A549 treated with ZK216348 at 1 μM for 4 hours (cell line): ENCODE results near the gene MAGEB4. TPM values are rescaled to one million over a fixed set of nuclear protein-coding genes. Genes with fewer than 3 reads are reported as not detected.

Source experiments
- total RNA-seq: library from RNA; stranded (reverse); fragments of 200-300 nt; extraction: Qiagen RNA extraction; gene quantifications from 5 replicates; pipeline ENCODE4 v1.2.3, GENCODE V29; 2022; ENCODE audit warnings: low read depth

The MAGEB4 gene
- total RNA-seq = not detected in 5 replicates

DNA sequence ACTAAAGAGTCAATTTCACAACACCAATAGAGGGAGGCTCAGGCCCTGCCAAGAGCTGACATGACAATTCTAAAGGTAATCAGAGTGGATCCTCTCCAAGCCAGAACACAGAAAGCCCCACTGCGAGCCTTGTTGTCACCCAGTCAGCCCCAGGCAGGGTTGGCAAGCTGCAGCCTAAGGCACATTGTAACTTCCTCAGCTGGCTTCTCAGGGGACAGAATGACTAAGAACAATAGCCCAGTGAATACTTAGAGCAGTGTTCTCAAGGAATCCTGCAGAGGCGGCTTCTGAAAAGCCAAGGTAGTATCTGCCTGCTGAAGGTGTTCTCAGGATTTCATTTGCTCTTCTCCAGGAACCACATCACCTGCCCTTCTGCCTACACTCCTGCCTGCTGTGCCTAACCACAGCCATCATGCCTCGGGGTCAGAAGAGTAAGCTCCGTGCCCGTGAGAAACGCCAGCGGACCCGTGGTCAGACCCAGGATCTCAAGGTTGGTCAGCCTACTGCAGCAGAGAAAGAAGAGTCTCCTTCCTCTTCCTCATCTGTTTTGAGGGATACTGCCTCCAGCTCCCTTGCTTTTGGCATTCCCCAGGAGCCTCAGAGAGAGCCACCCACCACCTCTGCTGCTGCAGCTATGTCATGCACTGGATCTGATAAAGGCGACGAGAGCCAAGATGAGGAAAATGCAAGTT is at the start of gene MAGEB4:
TSS of gene MAGEB4 (plus strand) at position 277 of the 692 bp plus-strand sequence. CDS start at position 413, 136 bp downstream.

GRCh38 chrX:30215357-30215843 is 26.4 kb upstream of the MAGEB4 start, which contains the start of gene MAGEB2:
TSS of gene MAGEB2 (plus strand) at chrX:30215563. CDS start at chrX:30218581, 3,018 bp downstream.

DNA sequence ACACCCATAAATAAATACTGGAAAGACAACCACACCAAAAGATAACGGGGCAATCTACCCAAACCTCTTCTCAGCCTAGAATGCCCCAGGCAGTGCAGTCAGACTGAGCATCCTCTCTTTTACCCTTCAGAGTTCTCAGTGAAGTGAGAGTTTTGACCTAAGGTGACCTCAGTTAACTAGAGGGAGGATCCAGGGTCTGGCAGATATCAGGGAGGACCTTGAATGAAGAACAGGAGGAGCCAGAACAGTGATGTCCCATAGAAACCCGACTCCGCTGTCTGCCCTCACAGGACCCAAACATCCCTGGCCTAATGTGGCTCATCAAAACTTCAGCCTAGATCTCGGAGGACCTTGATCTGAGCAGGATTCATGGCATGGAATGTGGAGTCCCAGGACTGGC is 11.4 kb upstream of the MAGEB4 start, which contains the start of gene MAGEB3:
TSS of gene MAGEB3 (plus strand) at position 263 of the 400 bp plus-strand sequence. CDS start 5,268 bp downstream, outside the sequence.

GRCh38 chrX:30246769-30247489 is 5.1 kb downstream of the MAGEB4 start, which contains the start of gene MAGEB1:
TSS of gene MAGEB1 (plus strand) at chrX:30247146. CDS start at chrX:30250494, 3,348 bp downstream.

Other genes starting within 250 kb of the MAGEB4 start
- not detected in 5 replicates for gene MAGEB2, start 26.4 kb upstream of the MAGEB4 start, total RNA-seq
- gene MAGEB3, start 11.3 kb upstream of the MAGEB4 start, total RNA-seq = not detected in 5 replicates
- not detected in 5 replicates for gene MAGEB1, start 5.1 kb downstream of the MAGEB4 start, total RNA-seq
- gene NR0B1, start 67.4 kb downstream of the MAGEB4 start, total RNA-seq = 26.1 to 36.6 TPM (median 26.9 TPM) in 5 replicates